Measurements from ENCODE around the gene MT1H.
A peak's percentile ranks its signal among the peaks of the same experiment; 100 is the strongest.

Gene MT1H

GRCh38 chr16:56636616-56637413 is 32.8 kb upstream of the MT1H start:
- no peak for DNase-seq

- DNase-seq, result peak; percentile 16
Measured at GRCh38 chr16:56637814-56638750, 31.5 kb upstream of the MT1H start, which contains the start of gene MT1A. MT1A (plus strand) TSS chr16:56638666; CDS start chr16:56638739, 73 bp downstream.

- no peak for DNase-seq
Measured at GRCh38 chr16:56639045-56639444, 30.6 kb upstream of the MT1H start.

- DNase-seq, result no peak
Measured at GRCh38 chr16:56640076-56640475, 29.5 kb upstream of the MT1H start.

DNA sequence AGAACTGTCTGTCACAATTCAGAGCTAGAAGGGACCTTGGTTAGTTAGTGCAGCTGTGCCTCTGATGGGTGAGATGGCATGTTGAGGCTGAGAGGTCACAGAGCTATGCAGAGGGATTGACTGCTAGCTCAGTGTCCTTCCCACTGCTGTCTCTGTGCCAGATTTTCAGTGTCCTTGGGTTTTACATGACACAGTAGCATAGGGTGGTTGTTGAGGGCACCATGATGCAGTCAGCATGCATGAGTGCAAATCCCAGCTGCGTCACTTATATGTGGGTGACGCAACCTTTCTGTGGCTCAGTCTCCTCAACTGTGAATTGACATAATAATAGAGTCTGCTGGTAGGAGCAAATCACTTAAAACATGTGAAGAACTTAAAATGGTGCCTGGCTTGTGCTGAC is 28.4 kb upstream of the MT1H start:
- DNase-seq, result no peak

DNA sequence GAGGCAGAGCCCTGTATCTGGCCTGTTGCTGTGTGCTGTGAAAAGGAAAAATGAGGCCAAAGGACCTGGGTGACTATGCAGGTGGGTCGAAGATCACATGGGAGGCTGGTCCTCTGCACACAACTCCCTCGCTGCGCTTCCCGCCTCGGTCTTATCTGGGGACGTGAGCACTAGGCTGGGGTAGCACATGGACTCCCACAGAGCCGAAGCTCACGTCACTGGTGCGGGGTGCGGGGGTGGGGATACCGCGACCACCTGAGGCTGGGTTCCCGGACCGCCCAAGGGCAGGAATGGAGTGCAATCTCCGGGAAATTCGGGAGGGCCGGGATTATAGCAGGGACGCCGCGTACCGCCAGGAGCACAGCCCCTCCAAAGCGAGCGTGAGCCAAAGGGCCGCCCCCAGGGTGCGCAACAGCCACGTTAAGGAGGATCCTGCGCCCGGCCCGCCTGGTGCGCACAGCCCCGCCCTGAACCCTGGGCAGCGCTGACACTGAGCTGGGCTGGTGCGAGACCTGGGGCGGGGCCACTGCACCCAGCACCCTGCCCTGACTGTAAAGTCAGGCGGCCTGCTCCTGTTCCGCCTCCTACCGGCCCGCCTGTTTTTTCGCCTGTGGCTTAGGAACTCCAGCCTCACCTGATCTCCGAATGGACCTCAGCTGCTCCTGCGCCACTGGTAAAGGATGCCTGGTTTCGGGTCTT is 26.4 kb upstream of the MT1H start:
- DNase-seq, result peak; percentile 79

- DNase-seq, result no peak
Measured at GRCh38 chr16:56643833-56644232, 25.8 kb upstream of the MT1H start.

DNA sequence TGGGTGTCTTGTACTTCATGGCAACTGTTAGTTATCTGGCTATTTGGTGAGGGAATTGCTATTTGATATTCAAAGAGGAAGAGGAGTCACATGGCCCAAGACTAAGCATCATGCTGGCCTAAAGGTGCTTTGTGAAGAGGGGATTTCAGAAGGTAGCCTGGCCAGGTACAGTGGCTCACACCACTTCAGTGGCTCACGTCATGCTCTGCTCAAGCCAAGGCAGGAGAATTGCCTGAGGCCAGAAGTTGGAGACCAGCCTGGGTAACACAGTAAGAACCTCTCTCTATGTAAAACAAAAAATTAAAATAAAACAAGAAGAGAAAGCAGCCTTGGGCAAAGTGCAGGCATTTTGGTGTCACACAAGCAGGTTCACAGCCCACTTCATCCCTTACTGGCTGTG is 24.3 kb upstream of the MT1H start:
- no peak for DNase-seq

DNA sequence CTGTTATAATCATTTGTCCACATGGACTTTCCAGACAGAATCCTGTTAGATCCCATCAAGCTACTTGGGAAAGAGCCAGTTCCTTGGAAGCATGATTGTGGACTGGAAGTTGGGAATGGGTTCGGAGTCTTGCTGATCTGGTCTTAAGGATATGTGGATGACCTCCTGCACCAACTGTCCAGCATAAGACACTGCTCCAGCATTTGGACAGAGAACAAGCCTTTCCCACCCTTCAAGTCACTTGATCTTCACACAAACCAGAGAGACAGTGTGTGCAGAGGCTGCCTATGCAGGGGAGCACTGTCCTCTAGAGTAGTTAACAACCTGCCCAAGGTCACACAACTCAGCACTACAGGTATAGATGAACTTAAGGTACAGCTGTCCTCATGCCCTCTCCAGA is 23.8 kb upstream of the MT1H start:
- DNase-seq, result no peak

GRCh38 chr16:56647641-56648431 is 21.8 kb upstream of the MT1H start:
- no peak for DNase-seq

DNA sequence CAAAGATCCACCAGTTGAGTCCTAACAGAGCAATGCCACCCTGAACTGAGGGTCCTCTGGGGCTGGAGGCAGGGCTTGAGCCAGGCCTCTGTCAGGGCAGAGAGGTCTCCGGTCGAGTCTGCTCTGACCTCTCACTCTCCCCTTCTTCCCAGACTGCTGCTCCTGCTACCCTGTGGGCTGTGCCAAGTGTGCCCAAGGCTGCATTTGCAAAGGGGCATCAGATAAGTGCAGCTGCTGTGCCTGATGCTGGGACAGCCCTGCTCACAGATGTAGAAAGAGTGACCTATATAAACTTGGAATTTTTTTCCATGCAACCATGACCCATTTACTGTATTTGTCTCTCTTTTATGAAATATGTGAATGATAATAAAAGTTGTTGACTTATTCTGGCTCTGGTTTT is 20.3 kb upstream of the MT1H start:
- DNase-seq, result no peak

DNA sequence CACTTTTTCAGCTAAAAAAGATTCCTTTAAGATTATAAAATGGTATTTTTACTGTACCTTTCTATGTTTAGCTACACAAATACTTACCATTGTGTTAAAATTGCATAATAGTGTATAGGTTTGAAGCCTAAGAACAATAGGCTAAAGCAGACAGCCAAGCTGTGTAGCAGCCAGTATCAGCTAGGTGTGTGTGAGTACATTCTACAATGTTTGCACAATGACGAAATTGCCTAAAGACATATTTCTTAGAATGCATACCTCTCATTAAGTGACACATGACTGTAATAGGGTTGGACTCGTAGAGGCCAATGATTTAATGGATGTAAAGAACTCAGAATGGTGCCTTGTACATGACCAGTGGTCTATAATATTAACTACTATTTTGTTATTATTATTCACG is 19.8 kb upstream of the MT1H start:
- no peak for DNase-seq

DNA sequence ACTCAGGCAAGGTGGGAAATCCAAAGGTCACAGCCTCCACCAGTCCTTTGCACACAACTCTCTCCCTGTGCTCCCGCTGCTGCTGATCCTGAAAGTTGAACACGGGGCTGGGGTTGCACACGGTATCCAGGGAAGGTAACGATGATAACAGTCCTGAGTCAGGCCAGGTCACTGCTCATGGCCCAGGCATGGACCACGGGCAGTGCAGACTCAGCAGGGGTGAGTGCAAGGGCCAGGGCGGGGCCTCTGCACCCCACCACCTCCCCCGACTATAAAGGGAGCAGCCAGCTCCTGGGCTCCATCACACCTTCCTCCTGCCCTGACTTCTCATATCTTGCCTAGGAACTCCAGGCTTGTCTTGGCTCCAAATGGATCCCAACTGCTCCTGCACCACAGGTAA is 18.0 kb upstream of the MT1H start, which contains the start of gene MT1B:
MT1B (plus strand) TSS at position 301 of the 400 bp plus-strand sequence; CDS start at position 369, 68 bp downstream.
- DNase-seq, result no peak

GRCh38 chr16:56652600-56652999 is 17.0 kb upstream of the MT1H start:
- DNase-seq, result no peak

DNA sequence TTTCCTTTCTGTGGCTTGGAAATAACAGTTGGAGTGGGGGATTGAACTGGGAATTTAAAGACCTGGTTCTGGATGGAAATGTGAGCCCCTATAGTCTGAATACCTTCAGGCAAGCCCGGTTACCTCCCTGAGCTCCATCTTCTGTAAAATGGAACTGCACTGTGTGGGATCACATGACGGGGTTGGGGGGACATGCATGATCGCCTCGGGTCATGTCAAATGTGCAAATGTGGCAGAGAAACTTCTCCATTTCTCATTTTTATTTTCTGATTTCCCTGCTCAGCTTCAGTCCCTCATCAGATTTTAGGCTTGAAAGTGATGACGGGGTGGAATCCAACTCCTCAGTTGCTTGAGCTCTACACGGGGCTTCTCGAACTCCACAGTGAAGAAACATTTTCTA is 16.4 kb upstream of the MT1H start:
- no peak for DNase-seq

- peak; percentile 63 for DNase-seq
Measured at GRCh38 chr16:56657555-56658326, 11.9 kb upstream of the MT1H start, which contains the start of gene MT1F. MT1F (plus strand) TSS chr16:56657959; CDS start chr16:56658059, 100 bp downstream.

GRCh38 chr16:56658327-56658875 is 11.2 kb upstream of the MT1H start:
- no peak for DNase-seq

GRCh38 chr16:56662357-56663354 is 7.0 kb upstream of the MT1H start:
- no peak for DNase-seq

GRCh38 chr16:56664506-56664905 is 5.1 kb upstream of the MT1H start:
- DNase-seq, result no peak
